A549 (cell line): ENCODE results near the gene CRYZ. TPM values are rescaled to one million over a fixed set of nuclear protein-coding genes. Genes with fewer than 3 reads are reported as not detected.

Experiments used
- ATAC-seq, 2 experiments: fragments of 200-7000 bp in 1 of 2; fragments of >200 bp in 1 of 2; cut with Nextera tagmentation in 1 of 2; cut with Tn5 transposase in 1 of 2; 3 replicates each; pipeline versions ENCODE4 v1.8.0 to v1.9.1; 2018 to 2020; ENCODE audit warnings: mild to moderate bottlenecking in 1 of 2, moderate library complexity in 1 of 2
- CTCF ChIA-PET: fragments of 300-600 bp; sonication (Branson Sonifier 250); formaldehyde crosslinking; extraction: SDS; loops from one replicate; lab custom pipeline; 2021; ENCODE audit warnings: antibody characterized with exemption, inconsistent platforms; lab: Yijun Ruan, JAX
- POLR2A ChIA-PET: fragments of 350-600 bp; formaldehyde crosslinking; extraction: SDS; loops from one replicate; lab custom pipeline; 2021; ENCODE audit warnings: antibody characterized with exemption, inconsistent platforms; lab: Yijun Ruan, JAX
- DNase-seq, 2 experiments: peaks; one replicate each; pipeline versions ENCODE4 v3.0.0 to v3.0.0-alpha.2; 2011 to 2016; ENCODE audit warnings: low read depth in 1 of 2, low spot score in 1 of 2
- FAIRE-seq: peaks from 2 replicates; lab custom pipeline; 2011; peaks lifted over from hg19 to GRCh38; lab: Jason Lieb, UNC
- H3K27ac ChIP-seq, 2 experiments: fragments of >200 bp; sonication (Bioruptor Twin); formaldehyde crosslinking; 3 replicates each; pipeline ENCODE4 v1.5.1; 2016 to 2017
- H3K4me1 ChIP-seq: fragments of >200 bp; sonication (Bioruptor Twin); formaldehyde crosslinking; 3 replicates; pipeline ENCODE4 v1.6.1; 2016
- H3K4me2 ChIP-seq: fragments of >200 bp; sonication (Bioruptor Twin); formaldehyde crosslinking; 3 replicates; pipeline ENCODE4 v1.6.1; 2016
- H3K4me3 ChIP-seq: fragments of >200 bp; sonication (Bioruptor Twin); formaldehyde crosslinking; 3 replicates; pipeline ENCODE4 v1.5.1; 2016
- H3K9me3 ChIP-seq: fragments of >200 bp; sonication (Bioruptor Twin); formaldehyde crosslinking; 3 replicates; pipeline ENCODE4 v1.6.1; 2016
- ATOH8 ChIP-seq: fragments of 250-450 bp; sonication (Bioruptor Pico); IDR thresholded peaks from 2 replicates; pipeline ENCODE4 v1.5.0; 2020; ENCODE audit warnings: low read depth, mild to moderate bottlenecking, moderate library complexity
- BCL3 ChIP-seq: fragments of >200 bp; sonication (Bioruptor Twin); formaldehyde crosslinking; IDR thresholded peaks from 3 replicates; pipeline ENCODE4 v1.6.1; 2016
- BHLHE40 ChIP-seq: IDR thresholded peaks from 2 replicates; pipeline ENCODE4 v1.6.1; 2012; ENCODE audit warnings: low read depth, low read length, inconsistent platforms
- CBX2 ChIP-seq: fragments of 200-600 bp; sonication (generic); IDR thresholded peaks from 2 replicates; pipeline ENCODE4 v1.6.1; 2016; ENCODE audit warnings: low read depth, mild to moderate bottlenecking, borderline replicate concordance
- CHD4 ChIP-seq: fragments of 200-600 bp; sonication (generic); IDR thresholded peaks from 2 replicates; pipeline ENCODE4 v1.6.1; 2016; ENCODE audit warnings: antibody characterized with exemption, mild to moderate bottlenecking, borderline replicate concordance
- EP300 ChIP-seq, 2 experiments: fragments of >200 bp; sonication (Bioruptor Twin); formaldehyde crosslinking; IDR thresholded peaks; 2 replicates in 1 of 2; 3 replicates in 1 of 2; pipeline ENCODE4 v1.6.1; 2016 to 2017
- FOSL2 ChIP-seq, 2 experiments: fragments of 450-650 bp in 1 of 2; fragments of >200 bp in 1 of 2; sonication (Bioruptor Twin) in 1 of 2; formaldehyde crosslinking; IDR thresholded peaks; 2 replicates each; pipeline versions ENCODE4 v1.5.0 to v1.6.1; 2016 to 2020; ENCODE audit warnings: mild to moderate bottlenecking in 1 of 2, moderate library complexity in 1 of 2
- FOXS1 ChIP-seq: fragments of 250-450 bp; sonication (Bioruptor Pico); IDR thresholded peaks from 2 replicates; pipeline ENCODE4 v1.5.0; 2020; ENCODE audit warnings: mild to moderate bottlenecking, moderate library complexity
- HDAC2 ChIP-seq: fragments of 200-600 bp; sonication (generic); IDR thresholded peaks from 2 replicates; pipeline ENCODE4 v1.6.1; 2016
- HEYL ChIP-seq: fragments of 250-450 bp; sonication (Bioruptor Pico); IDR thresholded peaks from 2 replicates; pipeline ENCODE4 v1.8.0; 2021; ENCODE audit warnings: mild to moderate bottlenecking, moderate library complexity
- HOXA7 ChIP-seq: fragments of 250-450 bp; sonication (Bioruptor Pico); IDR thresholded peaks from 2 replicates; pipeline ENCODE4 v1.5.0; 2020; ENCODE audit warnings: mild to moderate bottlenecking, moderate library complexity
- KDM1A ChIP-seq: fragments of 200-600 bp; sonication (generic); IDR thresholded peaks from 2 replicates; pipeline ENCODE4 v1.6.1; 2016; ENCODE audit warnings: low read depth, mild to moderate bottlenecking
- MAZ ChIP-seq: fragments of 150-350 bp; IDR thresholded peaks from 2 replicates; pipeline ENCODE4 v1.6.1; 2014; ENCODE audit warnings: antibody characterized with exemption, low read depth, low read length, borderline replicate concordance
- NFE2L2 ChIP-seq: fragments of 150-350 bp; conservative IDR thresholded peaks from 2 replicates; pipeline ENCODE4 v1.6.1; 2014; ENCODE audit warnings: low read length
- PHF8 ChIP-seq: fragments of 200-600 bp; sonication (generic); IDR thresholded peaks from 2 replicates; pipeline ENCODE4 v1.6.1; 2016; ENCODE audit warnings: low read depth, mild to moderate bottlenecking, antibody characterized with exemption, moderate library complexity, borderline replicate concordance
- RFX5 ChIP-seq: fragments of 450-650 bp; IDR thresholded peaks from 2 replicates; pipeline ENCODE4 v1.7.1; 2014; ENCODE audit warnings: antibody characterized with exemption, mild to moderate bottlenecking, moderate library complexity
- RNF2 ChIP-seq: fragments of 200-600 bp; sonication (generic); IDR thresholded peaks from 2 replicates; pipeline ENCODE4 v1.6.1; 2016; ENCODE audit warnings: low read depth, mild to moderate bottlenecking, antibody characterized with exemption, moderate library complexity, borderline replicate concordance
- SREBF2 ChIP-seq: fragments of 450-650 bp; IDR thresholded peaks from 2 replicates; pipeline ENCODE4 v1.6.1; 2014; ENCODE audit warnings: mild to moderate bottlenecking, moderate library complexity
- TP53 ChIP-seq: fragments of 250-450 bp; sonication (Bioruptor Pico); IDR thresholded peaks from 2 replicates; pipeline ENCODE4 v1.5.0; 2021; ENCODE audit warnings: mild to moderate bottlenecking, moderate library complexity
- ZNF302 ChIP-seq: fragments of 250-450 bp; sonication (Bioruptor Pico); IDR thresholded peaks from 2 replicates; pipeline ENCODE4 v1.9.0; 2021; ENCODE audit warnings: inconsistent platforms, mild to moderate bottlenecking, moderate library complexity
- WGBS: methylation state at CpG from one replicate; pipeline ENCODE4 v1.1.6; 2017; ENCODE audit errors: missing lambda C conversion rate; 5-methylcytosine and 5-hydroxymethylcytosine counted together
- polyA plus RNA-seq, 4 experiments: library from polyadenylated mRNA; depleted of rRNA in 3 of 4; stranded (reverse); fragments of >200 nt; fragmentation: RNase III in 1 of 4; extraction: RNeasy Plus Mini Kit Qiagen cat#74134 plus additional on column Dnase treatment in 1 of 4; gene quantifications; 2 replicates in 3 of 4; 3 replicates in 1 of 4; pipeline ENCODE4 v1.2.3, GENCODE V29; 2011 to 2017
- TF ChIP-seq, protein P1 (sequence below): fragments of 200-600 bp; sonication (generic); IDR thresholded peaks from 2 replicates; pipeline ENCODE4 v1.6.1; 2016; ENCODE audit warnings: antibody characterized with exemption, mild to moderate bottlenecking, moderate library complexity
- TF ChIP-seq, protein P2 (sequence below): fragments of 450-650 bp; IDR thresholded peaks from 2 replicates; pipeline ENCODE4 v1.6.1; 2014; ENCODE audit warnings: antibody characterized with exemption

CRYZ gene
- polyA plus RNA-seq, 2 of the 4 experiments (the other 2 are of a cell fraction): 99.1 to 159 TPM

DNA sequence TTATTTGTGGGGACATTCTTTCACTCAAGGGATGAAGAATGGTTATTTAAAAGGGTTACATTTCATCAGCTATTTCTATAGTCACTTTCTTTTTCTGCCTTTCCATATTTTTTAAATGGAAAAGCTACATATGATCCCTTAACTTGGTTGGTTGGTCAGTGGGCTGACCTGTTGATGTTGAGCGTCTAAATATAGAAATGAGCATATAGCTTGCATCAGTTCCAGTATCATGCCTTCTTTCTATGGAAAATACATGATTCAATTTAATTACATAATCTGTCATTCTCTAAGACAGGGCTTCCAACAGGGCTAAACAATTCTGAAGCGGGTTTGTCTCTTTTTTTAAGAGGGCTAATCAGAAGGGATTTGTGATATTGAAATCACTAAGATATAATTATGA is 40.7 kb upstream of the CRYZ start:
- ChIA-PET POLR2A (no interaction called here), CTCF (no interaction called here)
- H3K4me3 ChIP-seq: no peak overlapping the region
- TF ChIP-seq CHD4 (no peak), RFX5 (no peak), NFE2L2 (no peak), FOXS1 (CRISPR knock-in tag) (no peak), EP300 (IDR thresholded peaks at IDR 0.05) (no peak), BCL3 (no peak), CBX2 (no peak), PHF8 (no peak), FOSL2 (IDR thresholded peaks at IDR 0.05) (no peak), FOSL2 (CRISPR knock-in tag; IDR thresholded peaks at IDR 0.05) (no peak), ZNF302 (no peak), BHLHE40 (no peak), TP53 (CRISPR knock-in tag) (no peak), KDM1A (no peak), MAZ (no peak), ATOH8 (CRISPR knock-in tag) (no peak), HEYL (CRISPR knock-in tag) (no peak), RNF2 (no peak)
- TF ChIP-seq, protein P1, sequence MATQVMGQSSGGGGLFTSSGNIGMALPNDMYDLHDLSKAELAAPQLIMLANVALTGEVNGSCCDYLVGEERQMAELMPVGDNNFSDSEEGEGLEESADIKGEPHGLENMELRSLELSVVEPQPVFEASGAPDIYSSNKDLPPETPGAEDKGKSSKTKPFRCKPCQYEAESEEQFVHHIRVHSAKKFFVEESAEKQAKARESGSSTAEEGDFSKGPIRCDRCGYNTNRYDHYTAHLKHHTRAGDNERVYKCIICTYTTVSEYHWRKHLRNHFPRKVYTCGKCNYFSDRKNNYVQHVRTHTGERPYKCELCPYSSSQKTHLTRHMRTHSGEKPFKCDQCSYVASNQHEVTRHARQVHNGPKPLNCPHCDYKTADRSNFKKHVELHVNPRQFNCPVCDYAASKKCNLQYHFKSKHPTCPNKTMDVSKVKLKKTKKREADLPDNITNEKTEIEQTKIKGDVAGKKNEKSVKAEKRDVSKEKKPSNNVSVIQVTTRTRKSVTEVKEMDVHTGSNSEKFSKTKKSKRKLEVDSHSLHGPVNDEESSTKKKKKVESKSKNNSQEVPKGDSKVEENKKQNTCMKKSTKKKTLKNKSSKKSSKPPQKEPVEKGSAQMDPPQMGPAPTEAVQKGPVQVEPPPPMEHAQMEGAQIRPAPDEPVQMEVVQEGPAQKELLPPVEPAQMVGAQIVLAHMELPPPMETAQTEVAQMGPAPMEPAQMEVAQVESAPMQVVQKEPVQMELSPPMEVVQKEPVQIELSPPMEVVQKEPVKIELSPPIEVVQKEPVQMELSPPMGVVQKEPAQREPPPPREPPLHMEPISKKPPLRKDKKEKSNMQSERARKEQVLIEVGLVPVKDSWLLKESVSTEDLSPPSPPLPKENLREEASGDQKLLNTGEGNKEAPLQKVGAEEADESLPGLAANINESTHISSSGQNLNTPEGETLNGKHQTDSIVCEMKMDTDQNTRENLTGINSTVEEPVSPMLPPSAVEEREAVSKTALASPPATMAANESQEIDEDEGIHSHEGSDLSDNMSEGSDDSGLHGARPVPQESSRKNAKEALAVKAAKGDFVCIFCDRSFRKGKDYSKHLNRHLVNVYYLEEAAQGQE: no peak
- TF ChIP-seq, protein P2, sequence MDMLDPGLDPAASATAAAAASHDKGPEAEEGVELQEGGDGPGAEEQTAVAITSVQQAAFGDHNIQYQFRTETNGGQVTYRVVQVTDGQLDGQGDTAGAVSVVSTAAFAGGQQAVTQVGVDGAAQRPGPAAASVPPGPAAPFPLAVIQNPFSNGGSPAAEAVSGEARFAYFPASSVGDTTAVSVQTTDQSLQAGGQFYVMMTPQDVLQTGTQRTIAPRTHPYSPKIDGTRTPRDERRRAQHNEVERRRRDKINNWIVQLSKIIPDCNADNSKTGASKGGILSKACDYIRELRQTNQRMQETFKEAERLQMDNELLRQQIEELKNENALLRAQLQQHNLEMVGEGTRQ: no peak
- ATAC-seq (no peak), FAIRE-seq (no peak), DNase-seq (no peak)
- H3K4me2 ChIP-seq: peak overlapping the region; percentile 38
- no peaks in the 10 kb centered on the region for H3K9me3 ChIP-seq
- H3K4me1 ChIP-seq: 0 out of 3 replicates have a peak, but pooled peaks cover 3% of the 10 kb centered on the region
- 73% methylated on average over 2 of the region's 2 CpGs for WGBS
- no peak overlapping the region for H3K27ac ChIP-seq

GRCh38 chr1:74772945-74773344 is 40.1 kb upstream of the CRYZ start:
- Histone ChIP-seq H3K27ac (no peak overlapping the region), H3K9me3 (no peaks in the 10 kb centered on the region), H3K4me2 (peak overlapping the region; percentile 38), H3K4me1 (0 out of 3 replicates have a peak, but pooled peaks cover 3% of the 10 kb centered on the region), H3K4me3 (no peak overlapping the region)
- ChIA-PET CTCF (interaction anchor here (1.2 kb wide), 1 partner anchor 12 kb away, joined by 3 read pairs; no protein-coding TSS in a partner anchor), POLR2A (no interaction called here)
- WGBS: 16% methylated on average over 1 of the region's 1 CpG
- ATAC-seq: no peak
- DNase-seq: no peak
- FAIRE-seq: no peak
- no peak for TF ChIP-seq SREBF2
- TF ChIP-seq HOXA7 (CRISPR knock-in tag): no peak
- TF ChIP-seq, protein P1: no peak
- TF ChIP-seq, protein P2: no peak
- TF ChIP-seq HDAC2: no peak
- TF ChIP-seq NFE2L2: no peak
- no peak for TF ChIP-seq RFX5
- no peak for TF ChIP-seq BCL3
- no peak for TF ChIP-seq TP53 (CRISPR knock-in tag)
- no peak for TF ChIP-seq CHD4
